GF-D8 (cell line): ENCODE measurements around the gene GP1BB.

Experiments
- DNase-seq: peaks from one replicate; lab custom pipeline; 2025; lab: John Stamatoyannopoulos, UW

GP1BB gene

DNA sequence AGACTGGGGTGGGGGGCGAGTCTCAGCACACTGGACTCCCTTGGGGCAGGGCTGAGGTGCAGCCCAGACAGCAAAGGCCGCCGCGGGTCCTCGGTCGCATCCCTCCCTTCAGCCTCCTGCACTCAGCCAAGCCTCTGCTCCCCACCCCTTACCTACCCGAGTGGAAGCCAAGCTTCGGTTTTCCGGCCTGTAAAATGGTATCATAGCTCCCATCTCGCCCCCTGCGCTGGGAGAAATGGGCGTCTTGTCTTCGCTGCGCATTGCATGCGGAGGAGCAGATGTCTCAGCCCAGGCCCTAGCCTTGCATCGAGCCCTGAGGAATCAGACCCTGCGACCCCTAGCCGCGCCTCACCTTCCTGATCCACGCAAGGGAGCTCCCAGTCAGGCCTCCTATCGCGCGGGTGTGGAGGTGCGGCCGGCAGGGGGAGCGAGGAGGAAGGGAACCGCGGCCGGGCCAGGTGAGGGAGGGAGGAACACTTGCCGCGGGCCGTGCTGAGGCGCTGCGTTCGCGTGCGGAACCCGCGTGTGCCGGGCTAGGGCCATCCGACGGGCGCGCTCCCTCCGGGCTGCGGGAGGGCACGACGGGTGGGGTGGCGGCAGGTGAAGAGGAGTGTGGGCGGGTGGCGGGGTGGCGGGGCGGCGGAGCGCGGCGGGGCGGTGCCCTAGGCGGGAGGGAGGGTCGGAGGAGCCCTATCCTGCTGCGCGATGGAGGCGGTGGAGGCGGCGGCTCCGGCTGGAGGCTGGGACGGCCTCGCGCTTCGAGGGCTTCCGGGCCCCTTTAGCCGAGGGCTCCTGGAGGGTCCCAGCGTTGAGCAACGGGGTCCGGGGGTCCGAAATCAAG lies 33.2 kb downstream of the GP1BB start:
- peak; percentile 8 for DNase-seq

DNA sequence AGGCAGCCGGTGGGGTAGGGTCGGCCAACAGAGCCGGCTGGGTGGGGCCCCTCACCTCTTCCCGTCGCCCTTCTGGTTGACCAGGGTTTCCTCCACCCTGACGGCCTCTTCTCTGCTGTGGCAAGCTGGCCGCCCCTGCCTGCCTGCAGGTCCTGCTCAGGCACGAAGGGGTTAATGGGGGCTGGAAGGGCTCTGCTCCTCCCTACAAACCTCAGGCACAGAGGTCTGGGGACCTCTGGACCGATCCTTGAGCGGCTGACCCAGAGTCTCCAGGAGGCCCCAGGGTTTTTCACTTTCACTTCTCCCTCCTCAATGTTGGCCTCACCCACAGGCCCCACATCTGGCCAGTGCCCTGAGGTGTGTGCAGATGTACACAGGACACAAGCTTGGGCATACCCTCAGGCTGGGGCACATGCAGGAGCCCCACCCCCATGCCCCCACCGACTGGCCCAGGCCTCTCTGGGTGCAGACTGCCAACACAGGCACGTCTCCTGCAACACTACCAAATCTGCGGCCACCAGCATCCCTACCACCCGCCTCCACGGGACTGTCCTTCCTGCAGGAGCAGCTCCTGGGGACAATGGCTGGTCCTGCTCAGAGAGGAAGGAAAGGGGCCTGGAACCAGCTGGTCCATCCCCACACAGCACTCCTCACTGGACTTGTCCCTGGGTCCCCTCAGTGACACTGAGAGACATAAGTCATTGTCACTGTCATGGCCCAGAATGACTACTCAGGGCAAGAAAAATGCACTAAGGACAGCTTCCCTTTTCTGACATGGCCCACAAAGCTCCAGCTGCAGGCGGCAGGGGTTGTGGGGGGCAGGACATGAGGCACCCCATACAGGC lies 34.0 kb downstream of the GP1BB start:
- no peak for DNase-seq

DNA sequence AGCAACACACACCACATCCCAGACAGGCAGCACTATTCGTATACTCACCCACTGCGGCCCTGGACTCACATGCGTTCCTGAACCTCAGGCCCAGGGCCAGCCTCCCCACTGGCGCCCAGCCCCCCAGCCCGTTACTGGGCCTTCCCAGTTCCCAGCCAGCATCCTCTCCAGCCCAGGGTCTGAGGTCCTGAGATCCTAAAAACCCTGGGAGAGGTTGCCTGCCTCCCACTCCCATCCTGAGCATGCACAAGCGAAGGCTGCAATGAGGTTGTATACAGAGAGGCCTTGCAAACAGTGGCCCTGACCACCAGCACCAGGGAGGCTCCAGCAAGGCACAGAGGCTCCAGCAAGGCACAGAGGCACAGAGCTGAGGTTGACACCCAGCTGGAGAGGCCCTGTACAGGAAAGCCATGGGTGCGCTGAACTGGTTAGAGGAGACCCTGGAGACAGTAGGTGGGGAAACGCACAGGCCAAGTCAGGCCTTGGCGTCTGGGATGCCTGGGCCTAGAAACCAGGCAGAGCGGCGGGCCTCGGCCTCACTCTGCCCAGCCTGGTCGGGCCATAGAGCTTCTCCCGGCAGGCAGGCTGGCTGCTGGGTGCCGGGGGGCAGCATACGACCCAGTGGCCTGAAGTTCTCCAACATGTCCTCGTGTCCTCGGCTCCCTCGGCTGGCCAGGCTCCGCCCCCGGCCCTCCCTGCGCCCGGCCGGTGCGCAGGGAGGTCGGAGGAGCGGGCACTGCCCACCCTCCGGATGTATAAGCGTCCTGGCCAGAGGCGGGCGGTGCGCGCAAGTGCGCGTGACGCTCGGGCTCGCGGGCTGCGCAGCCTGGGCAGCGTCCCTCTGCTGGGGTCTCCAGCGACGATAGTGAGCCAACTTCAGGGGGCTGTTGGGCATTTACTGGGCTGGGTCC lies 34.9 kb downstream of the GP1BB start:
- DNase-seq = no peak

DNA sequence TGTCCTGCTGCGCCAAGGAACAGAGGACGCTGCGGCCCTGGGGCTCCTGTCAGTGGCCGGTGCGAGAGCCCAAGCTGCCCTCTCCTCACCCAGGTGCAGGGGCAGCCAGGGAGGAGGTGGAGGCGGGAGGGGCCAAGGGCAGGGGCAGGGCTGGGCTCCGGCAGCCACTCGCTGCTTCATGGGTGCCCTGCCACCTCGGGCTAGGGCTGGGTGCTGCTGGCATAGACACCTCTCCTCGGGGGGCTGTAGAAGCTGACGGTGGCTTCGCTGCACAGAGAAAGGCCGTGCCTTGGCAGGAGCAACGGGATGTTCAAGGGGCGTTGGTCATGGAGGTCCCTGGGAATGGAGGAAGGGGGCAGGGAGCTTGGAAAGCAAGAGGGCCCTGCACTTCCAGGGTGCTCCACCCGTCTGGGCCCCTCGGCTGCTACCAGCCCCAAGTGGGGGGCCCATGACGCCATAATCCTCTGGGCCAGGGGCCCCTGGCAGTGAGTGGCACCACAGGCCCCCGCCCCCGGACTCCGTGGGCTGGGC lies 35.6 kb downstream of the GP1BB start:
- no peak for DNase-seq

DNA sequence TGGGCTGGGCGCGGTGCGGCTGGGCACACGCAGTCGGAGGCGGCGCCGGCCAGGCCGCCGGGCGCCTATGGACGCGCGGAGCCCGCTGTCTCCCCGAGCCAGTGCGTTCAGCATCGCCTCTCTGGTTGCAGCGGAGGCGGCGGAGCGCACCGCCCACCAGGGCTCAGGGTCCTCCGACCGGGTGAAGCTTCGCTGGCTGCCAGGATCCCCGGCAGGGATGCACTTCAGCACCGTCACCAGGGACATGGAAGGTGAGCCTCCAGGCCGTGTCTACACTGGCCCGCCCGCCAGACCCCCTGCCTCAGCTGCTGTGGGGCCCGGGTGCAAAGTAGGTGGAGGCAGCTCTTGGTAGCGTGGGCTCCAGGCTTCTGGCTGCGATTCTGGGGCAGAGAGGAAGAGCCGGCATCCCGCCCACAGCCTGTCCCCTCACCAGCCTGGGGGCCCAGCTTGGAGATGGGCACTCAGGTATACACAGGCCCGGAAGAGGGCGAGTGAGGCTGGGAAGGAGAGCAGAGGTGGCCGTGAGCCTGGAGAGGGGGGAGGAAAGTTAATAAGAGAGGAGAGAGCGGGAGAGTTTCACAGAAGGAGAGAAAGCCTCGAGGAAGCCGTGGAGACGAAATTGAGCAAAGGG lies 36.2 kb downstream of the GP1BB start:
- no peak for DNase-seq

DNA sequence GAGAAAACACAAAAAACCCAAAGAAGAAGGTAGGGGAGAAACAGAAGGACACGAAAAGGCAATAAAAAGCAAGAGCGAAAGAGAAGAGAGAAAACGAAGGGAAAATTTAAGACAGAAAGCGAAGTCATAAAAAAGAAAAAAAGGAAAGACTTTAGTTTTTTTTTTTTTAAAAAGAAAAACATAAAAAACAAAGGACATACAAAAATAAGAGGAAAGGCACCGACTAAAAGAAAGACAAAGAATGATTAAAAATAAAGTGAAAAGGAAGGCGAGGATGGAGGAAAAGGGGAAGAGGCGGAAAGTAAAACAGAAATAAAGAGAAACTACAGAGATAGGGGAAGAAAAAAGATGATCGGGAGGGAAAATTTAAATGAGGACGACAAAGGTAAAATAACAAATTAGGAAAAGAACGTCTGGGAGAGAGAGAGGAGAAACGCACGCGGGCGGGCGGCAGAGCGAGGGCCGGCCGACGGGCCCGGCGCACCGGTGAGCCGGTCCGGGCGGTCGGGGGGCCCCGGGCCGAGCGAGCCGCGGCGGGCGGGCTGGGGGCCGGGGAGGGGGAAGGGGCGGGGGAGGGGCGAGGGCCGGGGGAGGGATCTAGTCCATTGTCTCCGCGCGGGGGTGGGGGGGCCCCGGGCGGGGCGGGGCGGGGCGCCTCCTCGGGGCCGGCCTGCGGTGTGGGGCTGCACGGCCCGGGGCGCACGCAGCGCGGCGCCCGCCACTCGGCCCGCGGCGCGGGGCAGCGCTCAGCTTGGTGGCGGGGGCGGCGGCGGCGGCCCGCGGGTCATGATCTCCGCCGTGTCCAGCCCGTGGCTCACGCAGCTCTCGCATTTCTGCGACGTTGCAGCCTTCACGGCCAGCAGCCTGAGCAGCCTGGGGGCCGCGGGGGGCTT lies 37.0 kb downstream of the GP1BB start, which contains the start of gene TBX1:
Gene TBX1, plus strand, starts transcription at position 721 of the 893 bp plus-strand sequence. Its CDS starts 66 bp downstream, at position 787.
- no peak for DNase-seq

DNA sequence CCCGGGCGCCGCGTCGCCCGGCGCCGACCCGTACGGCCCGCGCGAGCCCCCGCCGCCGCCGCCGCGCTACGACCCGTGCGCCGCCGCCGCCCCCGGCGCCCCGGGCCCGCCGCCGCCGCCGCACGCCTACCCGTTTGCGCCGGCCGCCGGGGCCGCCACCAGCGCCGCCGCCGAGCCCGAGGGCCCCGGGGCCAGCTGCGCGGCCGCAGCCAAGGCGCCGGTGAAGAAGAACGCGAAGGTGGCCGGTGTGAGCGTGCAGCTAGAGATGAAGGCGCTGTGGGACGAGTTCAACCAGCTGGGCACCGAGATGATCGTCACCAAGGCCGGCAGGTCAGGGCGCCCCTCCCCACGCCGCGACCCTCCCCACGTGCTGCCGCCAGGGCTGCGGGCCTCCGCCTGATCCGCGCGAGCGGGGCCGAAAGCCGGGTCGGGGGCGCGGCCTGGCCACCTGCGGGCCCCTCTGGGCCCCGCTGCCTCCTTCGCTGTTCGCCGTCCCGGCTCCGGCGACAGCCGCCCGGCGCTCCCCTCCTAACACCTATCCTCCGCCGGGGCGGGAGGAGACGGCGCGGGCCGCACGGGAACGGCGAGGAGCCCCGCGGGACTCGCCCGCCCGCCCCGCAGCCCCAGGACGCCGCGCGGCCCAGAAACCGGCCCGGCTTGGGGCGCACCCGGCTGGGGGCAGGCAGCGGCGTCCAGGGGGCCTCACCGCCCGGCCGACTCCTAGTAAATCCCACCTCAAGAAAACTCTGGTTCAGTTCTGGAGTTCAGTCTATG lies 37.8 kb downstream of the GP1BB start:
- DNase-seq = no peak

DNA sequence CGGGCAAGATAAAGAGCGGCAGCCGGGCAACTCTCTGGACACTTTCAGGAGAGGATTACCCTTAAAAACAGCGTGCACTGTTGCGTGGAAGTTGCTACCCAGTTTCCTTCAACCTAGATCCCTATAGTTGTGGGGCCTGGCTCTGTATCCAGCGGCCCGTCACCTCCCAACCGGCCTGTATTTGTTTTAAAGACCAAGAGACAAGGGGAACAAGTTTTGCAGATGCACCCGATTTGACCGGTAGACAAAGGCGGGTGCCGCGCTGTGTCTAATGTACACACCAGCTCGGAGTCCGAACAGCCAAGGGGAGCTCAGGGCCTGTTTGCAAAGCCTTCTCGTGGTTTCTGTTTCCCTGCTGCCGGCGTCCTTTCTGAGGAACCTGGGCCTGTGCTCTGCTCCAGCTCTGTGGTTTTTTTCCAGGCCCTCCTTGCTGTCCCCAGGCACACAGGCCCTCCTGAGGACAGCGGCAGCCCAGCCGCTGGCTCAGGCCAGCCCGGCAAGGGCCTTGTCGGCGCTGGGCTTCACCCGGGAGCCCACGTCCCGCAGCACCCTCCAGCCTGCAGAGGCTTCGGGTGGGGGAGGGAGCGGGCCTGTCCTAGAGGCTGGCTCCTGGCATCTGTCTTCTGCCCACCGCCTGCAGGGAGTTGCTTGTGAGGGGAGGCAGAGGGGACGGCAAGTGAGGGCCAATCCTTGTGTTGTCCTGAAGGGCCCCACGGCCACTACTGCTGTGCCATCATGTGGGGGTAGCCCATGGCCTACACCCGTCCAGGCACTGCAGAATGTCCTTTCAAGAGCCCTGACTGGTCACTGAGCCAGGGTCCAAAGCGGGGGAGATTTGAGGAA lies 38.6 kb downstream of the GP1BB start:
- no peak for DNase-seq

DNA sequence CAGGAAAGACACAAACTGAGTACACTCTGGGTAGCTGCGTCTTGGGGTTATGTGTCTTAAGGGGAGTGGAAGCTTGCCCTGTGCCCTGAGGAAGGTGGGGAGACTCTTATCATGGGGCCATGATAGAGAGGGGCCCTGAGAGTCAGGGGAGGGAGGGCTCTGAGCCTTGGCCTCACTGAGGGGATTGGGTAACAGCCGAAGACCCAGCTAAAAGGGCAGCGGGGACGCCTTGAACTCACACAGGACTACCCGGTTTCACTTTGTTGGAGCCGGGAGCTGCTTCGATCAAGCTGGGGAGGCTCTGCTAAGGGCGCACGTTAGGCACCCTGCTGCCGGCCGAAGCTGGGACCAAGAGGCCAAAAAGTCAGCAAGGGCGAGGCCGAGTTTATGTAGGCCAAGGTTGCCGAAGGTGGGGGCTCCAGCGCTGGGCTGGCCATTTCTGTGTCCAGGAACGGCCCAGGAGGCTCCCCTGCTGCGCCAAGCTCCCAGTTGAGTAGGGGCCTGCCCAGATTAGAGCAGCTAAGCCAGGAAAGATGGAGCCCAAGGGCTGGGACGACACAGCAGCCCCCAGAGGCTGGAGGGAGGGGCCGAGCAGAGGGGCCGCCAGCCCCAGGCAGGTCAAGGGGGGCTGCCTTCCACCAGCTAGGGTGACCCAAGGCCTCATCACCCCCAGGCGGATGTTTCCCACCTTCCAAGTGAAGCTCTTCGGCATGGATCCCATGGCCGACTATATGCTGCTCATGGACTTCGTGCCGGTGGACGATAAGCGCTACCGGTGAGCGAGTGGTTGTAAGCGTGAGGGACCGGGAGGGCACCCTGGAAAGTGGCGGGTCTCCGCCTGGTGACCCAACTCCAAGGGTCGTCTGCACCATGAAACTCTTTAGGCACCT lies 39.5 kb downstream of the GP1BB start:
- no peak for DNase-seq

DNA sequence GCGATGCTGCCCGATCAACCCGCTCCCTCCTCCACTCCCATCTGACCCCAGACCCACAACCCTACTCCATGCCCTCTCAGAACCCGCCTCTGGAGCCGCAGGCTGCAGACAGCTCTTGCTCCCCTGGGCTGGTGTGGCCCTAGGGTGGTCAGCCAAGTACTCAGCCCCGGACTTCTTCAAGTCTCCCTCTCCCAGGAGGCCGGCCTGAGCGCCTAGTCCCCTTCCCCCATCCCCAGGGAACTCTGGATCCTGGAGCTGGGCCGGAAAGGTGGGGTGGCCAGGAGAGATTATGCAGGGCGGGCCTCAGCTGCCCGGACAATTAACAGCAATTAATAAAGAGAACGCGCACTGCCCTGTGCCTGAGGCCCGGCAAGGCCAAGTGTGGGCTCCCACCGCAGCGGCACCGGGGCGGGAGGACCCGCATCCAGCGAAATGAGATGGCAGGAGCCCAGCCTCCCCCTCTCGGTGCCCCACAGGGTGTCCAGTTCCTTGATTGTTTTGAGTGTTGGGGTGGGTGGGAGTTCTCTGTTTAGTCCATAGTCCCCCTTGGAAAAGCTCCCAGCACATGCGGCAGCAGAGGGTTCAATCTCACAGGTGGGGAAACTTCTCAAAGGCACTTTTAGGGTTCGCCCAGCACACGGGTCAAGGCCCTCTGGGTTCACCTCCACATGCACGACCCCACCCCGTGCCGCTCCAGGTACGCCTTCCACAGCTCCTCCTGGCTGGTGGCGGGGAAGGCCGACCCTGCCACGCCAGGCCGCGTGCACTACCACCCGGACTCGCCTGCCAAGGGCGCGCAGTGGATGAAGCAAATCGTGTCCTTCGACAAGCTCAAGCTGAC lies 40.3 kb downstream of the GP1BB start:
- DNase-seq = no peak

DNA sequence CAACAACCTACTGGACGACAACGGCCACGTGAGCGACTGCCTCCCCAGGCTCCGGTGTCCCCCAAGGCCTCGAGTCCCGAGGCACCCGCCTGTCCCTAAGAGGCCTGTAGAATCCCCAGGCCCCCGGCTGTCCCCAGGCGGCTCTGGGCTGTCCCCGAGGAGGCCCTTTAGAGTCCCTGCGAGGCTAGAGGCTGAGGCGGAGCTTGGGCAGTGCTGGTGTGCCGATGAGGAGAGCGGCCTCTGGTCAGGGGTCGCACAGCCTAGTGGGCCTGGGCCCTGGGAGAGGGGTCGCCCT lies 40.9 kb downstream of the GP1BB start:
- DNase-seq = no peak

DNA sequence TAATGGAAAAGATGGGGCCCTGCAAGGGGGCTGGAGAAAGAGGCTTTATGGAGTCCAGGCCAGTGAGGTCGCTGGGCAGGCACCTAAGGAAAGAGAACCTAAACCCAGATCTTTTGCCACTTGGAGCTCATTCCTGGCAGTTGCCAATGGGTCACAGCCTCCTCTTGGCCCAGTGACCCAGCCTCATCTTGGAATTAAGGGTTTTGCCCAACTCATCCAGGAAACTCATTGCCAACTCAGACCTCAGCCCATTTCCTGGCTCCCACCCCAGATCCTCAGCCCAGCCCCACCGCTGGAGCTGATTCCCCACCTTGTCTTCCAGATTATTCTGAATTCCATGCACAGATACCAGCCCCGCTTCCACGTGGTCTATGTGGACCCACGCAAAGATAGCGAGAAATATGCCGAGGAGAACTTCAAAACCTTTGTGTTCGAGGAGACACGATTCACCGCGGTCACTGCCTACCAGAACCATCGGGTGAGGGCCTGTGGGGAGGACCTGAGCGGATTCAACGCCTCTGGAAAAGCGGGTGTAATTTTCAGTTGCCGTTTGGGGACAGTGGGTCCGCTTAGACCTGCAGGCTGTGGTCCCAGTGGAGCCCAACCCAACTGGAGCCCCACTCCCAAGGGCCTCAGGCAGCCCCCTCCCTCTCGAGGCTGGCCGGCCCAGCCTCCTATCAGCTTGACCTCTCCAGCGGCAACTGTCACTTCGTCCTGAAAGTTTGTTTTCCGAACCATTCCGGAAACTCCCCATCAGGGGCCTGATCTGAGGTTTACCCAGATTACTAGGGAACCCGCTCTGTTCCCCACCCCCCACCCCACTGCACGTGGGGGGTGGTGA lies 41.5 kb downstream of the GP1BB start:
- DNase-seq = no peak

DNA sequence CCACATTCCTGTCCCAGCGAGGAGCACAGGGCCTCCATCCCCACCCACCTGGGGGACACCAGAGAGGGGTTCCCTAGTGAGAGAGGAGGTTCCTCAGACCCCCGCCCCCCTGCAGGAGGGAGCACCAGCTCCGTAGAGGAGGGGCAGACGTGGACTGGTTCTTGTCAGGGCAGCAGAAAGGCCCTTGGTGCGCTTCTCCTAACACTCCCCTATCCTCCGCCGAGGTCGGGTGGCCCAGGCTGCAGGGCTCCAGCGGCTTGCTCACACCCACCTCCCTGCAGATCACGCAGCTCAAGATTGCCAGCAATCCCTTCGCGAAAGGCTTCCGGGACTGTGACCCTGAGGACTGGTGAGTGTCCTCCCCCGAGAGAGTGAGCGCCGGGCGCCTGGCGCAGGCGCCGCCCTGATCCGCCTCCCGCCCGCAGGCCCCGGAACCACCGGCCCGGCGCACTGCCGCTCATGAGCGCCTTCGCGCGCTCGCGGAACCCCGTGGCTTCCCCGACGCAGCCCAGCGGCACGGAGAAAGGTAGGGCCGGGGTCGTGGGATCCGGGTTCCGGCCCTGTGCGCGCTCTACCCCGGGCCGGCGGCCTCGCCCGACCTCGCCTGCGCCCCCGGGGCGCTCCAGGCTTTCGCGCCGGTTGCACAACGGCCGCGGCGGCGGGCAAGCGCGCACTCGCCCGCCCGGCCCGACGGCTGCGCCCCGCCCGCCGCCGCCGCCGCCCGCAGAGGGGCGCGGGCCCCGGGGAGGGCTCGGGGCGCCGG lies 42.3 kb downstream of the GP1BB start:
- DNase-seq = no peak

DNA sequence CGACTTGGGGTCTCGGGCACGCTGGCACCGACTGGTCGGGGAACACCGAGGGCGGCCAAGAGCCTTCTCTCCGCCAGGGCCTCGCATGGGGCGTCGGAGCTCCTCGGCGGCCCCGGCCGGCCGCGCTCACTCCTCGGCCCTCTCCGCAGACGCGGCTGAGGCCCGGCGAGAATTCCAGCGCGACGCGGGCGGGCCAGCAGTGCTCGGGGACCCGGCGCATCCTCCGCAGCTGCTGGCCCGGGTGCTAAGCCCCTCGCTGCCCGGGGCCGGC lies 42.8 kb downstream of the GP1BB start:
- no peak for DNase-seq
